CD4-positive, alpha-beta T cell treated with Interferon gamma for 1 hour (primary cell): ENCODE measurements around the gene FOXO3.

Source experiments
- DNase-seq: peaks from one replicate; pipeline ENCODE4 v3.0.0-alpha.2; 2020

FOXO3 gene

DNA sequence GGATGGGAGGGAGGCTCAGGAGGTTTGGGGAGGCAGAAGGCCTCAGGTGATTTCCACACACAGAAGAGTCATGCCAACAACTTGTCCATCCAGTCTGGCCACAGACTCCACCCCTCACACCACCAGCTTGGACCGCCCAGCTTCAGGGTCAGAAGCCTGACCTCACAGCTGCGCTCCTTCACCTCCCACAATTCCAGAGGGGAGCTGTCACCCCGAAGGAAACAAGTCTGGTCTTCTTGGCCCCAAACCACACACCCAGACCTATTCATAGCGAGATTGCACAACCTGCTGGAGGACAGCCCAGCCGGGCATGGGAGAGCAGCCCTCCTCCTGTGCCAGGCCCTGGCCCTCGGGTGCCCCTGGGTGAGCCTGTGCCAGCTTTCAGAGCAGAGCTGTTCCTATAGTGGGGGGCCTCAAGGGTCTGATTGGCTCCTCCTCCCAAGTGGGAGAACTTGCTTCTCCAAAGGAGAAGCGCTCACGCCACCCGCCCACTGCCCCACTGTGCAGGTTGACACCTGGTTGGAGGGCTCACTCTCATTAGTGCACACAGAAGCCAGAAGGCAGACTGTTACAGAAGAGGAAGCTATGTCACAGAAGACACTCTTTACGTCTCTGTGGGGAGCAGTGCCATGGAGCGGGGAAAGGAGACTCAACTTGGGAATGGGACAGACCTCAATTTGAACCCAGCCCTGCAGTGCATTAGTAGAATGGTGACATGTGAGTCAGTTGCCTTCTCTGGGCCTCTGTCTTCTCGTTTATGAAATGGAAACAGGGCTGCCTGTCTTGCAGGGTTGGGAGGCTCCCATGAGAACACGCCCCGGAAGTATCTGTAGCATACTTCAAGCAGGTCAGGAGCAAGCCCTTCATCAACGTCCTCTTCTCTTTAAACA lies 128.8 kb downstream of the FOXO3 start:
- peak; percentile 28 for DNase-seq

DNA sequence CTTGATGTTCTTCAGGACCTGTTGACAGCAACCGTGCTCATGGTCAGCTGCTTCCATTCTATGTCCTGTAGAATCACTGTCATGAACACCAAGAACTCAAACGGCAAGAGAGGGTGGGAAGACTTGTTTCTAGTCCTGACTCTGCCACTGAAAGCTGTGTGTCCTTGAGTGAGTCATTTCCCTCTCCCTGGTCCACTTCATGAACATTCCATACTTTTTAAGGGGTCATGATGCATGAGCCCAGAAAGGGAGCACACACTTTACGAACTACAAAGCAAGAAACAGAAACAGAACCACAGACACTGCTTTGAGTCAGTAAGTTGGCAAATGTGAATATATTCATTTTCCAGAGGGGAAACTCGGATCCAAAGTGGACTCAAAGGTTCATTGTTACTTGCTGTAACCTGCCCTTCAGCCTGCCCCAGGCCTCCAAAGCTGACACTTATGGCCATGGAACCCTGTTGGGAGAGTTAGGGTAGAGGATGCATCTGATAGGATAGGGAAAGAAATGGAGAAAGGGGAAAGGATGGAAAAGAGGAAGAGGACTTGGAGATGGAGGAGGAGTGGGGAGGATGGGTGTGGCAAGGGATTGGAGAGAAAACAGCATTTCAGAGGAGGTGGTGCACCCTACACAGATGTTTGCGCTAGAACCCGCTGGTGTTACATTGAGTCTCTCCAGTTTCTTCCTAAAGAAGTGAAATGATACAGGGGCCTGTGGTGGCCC lies 129.8 kb downstream of the FOXO3 start:
- no peak for DNase-seq

DNA sequence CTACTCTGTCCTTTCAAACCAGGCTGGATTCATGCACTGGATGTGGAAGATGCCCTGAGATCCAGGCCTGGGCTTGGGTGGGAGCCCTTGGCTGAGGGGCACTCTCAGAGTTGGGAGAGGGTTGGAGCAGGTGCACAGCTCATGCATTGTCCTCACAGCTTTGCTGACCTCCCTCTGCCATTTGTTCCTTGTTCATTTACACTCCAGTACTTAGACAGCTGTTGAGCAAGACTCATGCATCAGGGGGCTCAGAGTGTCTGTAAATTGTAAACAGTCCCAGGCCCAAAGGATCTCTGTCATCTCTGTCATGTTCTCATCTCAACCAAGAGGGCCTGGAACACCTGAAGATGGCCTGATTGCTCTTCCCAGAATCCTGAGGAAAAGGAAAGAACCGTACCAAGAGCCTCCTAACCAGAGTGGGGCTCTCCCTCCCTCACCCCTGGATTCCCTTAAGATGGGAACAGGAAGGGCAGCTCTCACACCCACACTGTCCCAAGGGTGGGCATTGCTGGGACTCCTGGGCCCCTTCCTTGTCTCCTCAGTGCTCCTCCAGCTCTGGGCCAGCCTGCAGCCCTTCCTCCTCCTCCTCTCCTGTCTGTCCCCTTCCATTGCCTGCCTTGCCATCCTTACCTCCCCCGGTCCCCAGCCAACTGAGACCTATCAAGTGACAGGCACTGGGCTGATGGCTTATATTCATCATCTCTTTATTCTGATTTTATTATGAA lies 132.9 kb downstream of the FOXO3 start:
- no peak for DNase-seq

DNA sequence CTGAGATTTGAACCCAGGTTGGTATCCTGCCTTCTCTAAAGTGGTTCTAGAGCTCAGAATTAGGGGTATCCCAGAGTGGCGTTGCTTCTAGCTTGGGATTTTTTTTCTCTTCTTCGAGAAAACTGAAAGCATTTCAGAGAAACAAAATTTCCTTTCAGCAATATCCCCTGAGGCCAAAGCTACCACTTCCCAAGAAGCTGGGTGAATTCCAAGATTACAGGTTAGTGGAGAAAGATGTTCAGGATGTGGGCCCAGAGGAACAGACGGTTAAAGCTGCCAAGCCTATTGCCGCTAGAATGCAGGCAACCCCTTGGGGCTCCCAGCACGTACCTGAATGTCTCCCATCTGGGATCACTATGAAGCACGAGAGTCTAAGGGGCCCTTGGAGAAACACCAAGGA lies 134.1 kb downstream of the FOXO3 start:
- no peak for DNase-seq

DNA sequence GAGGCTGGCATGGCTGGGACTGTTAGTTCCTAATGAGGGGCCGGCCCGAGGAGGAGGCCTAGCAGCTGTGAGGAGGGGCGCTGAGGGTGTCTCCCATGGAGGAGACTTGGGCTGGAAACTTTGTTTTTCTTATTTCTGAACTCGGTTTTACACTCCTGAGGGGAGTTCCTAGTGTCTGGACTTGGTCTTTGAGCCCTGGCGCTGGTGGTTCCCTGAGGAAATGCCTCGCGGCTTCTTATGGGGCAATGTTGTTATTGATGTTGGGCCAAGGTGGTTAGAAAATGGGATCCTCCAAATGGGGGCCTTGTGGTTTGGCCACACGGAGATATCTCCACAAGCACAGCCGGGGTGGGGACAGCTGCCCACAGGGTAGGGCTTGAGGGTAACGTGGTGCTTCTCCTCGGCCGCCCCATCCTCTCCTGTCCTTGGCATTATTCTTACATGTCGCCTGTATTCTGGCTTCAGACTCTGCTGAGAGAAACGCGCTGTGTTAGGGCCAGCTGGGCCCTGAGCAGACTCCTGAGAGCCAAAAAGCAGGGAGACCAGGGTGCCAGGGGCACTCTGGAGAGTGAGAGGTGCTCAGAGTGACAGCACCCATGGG lies 136.9 kb downstream of the FOXO3 start:
- DNase-seq = no peak

DNA sequence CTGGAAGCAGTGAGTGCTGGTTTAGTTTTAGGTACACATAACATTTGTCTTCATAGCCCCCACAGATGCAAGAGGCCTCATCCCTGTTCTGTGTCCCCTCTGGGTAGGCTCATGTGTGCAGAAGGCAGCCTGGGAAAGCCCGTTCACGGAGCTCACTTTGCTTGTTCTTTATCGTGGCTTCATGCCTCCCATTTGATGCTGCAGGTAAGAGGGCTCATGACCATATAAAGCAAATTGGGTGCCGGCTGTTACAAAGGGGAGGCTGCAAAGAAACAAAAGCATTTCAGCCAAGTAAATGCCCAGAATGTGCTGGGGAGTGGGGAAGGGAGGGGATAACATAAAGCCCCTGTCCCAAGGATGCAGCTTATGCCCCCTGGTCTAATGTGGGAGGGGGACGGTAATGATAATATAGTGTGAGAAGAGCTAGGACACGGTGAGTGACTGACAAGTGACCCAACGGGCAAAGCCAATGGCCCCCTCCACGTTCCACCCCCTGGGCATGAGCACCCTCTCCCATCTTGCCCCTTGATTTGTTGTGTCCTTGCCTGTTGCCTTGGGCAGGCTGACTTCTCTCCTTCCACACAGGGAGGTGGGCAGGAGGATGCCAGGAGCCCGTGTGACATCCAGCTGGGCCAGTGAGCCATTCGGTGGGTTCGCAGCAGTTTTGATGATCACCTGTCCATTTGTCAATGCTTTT lies 138.0 kb downstream of the FOXO3 start:
- no peak for DNase-seq

DNA sequence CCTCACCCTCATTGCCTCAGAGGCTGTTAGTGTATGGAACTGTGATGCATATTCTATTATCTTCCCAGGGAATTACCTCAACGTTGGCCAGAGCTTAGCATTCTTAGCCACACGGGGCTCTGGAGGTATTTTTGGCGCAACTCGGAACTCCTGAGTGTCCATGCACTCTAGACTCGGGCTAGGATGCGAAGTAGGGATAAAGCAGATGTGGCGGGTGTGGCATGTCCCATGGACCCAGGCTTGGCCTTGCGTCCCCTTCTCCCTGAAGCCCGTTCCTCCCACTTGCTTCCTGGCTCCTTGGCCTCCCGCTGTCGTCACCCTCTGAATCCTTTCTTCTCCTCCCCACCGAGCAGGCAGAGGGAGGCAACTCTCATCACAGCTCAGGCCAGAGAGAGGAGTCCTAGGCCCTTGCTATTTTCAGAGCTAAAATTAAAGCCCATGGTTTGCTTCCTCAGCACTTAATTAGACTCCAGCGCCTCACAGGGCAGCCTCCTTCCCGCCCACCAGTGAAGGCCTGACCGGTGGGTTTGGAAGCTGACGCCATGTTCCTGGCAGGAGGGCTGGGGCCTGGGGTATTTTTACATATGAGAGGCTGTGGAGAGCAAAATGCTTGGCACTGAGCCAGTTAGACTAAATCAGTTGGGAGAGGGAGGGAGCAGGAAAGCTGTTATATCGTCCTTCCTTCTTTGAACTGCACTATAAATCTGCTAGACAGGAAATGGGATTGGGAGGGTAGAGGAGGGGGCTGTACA lies 138.7 kb downstream of the FOXO3 start:
- no peak for DNase-seq

DNA sequence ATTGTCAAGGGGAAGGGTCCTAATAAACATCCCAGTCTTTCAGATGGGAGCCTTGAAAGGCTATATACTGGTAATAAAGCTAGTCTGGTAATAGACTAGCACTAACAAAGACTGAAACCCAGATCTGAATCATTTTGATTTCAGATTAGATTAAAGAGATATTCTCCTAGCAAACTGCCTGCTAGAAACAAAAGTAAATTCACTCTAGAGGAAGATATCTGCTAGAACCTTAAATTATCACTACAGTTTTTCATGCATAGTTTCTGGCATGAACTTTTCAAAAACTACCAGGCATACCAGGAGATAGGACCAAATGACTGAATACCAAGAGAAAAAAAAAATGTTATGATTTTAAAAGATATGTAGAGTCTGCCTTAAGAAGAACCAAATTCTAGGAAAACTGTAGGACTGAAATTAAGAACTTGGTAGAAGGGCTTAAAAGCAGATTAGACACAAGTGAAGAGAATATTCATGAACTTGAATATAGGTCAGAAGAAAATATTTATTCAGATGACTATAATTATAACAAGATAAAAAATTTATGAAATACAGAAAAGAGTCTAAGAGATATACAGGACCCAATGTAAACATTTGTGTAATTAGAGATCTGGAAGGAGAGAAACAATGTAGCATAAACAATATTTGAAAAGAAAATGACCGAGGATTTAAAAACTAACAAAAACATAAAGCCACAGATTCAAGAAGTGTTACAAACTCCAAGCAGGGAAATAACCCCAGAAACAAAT lies 141.6 kb downstream of the FOXO3 start:
- no peak for DNase-seq

DNA sequence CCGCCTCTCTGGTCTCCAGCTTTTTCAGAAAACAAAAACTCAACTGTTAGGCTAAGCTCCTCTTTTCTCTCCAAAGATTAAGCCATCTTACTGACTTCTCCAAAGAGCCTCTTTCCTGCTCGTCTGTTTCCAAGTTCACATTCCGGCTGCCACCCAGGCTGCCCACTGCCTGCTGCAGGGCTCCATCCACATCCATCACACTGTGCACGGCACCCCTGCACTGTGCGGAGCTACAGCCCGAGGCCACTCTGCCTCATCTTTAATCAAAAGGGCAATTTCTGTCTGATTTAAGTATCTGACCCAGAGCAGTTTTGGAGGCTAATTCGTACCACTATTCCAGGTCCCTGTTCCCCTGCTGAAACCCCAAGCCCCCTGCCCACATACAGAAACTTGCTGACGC lies 145.9 kb downstream of the FOXO3 start:
- DNase-seq = no peak

DNA sequence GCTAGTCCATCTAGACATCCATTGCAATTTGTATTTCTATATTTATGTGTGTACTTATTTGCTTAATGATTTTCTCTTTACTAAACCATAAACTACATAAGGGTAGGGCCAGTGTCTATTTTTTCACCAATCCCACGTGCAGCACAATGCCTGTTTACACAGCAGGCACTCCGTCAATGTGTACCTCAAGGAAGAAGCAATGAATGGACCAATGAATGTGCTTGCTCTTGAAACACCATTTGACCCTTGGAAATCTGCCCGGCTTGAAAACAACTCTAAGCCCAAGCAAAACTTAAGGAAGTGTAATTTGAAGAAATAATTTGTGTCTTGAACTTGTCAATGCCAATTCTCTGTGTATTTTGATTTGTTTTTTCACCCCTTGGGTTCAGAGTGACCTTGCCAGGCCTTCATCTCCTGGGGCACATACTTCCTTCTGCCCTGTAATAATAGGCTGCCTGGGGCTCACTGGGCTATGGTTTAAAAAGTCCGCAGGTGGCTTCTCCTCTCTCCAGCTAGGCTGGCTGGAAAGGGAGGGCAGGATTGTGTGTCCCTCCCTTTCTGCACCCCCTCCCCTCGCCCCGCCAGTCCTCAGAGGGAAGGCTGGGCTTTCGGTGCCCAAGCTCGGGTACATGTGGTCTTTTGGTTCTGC lies 146.7 kb downstream of the FOXO3 start:
- no peak for DNase-seq

DNA sequence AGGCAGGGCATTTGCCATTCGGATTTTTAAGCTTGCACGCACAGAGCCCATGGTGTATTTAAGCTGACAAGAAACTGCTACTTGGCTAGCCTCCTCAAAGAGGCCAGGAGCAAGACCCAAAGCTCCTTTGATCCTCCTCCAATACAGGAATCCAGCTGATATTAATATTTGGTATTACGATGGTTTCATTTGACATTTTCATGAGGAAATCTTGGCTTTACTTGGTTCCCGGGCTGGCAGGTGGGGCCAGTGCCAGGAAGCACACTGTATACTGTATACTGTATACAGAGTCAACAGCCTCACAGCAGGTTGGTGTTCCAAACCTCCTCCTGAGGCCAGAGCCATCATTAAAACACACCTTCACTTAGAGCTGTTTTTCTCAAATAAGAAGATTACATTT lies 149.3 kb downstream of the FOXO3 start:
- no peak for DNase-seq

DNA sequence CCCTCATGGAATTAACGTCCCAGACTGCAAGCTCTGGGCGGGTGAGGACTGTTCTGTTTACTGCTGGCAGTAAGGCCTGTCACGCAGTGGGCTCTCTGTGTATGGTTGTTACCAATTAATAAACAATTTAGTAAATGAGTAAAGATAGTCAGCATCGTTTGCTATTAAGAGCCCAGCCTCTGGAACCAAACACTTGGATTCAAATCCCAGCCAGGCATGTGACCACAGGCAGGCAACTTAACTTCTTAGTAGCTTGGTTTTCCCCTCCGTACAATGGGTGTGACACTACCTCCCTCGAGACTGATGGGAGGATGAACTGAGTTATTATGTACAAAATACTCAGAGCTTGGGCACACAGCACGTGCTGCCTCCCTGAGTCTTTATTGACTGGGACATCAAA lies 149.8 kb downstream of the FOXO3 start:
- no peak for DNase-seq

DNA sequence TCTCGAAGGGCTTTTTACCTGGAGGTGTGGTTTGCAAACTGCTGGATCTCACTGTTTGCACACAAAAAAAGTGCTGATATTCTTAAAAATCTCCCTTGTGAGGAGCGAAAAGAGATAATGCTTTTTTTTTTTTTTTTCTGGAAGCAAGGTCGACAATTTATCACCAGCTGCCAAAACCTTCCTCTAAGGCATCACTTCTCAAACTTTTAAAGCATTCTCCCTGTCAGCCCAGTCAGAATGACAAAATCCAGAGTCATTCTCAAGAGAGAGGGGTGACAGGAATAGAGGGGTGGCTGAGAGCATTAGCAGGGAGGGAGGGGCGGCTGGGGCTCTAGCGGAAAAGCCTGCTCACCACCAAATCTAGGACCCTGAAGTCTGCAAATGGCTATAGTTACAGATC lies 150.4 kb downstream of the FOXO3 start:
- DNase-seq = no peak

DNA sequence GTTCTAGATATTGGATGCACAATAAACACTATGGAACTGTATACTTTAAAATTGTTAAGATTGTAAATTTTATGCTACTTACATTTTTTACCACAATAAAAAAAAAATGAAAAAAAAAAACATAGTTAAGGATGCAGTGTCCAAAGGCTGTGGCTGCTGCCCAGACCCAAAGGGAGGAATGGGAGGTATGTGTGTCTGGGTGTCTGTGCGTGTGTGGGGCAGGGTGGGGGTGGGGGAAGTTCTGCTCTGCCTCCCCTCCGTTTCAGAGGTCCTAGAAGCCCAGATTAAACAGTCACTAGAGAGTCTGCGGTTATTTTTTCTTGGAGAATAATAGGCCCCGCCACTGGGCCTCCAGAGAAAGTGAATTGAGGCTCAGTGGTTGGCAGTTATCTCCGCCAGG lies 151.1 kb downstream of the FOXO3 start:
- DNase-seq = no peak

DNA sequence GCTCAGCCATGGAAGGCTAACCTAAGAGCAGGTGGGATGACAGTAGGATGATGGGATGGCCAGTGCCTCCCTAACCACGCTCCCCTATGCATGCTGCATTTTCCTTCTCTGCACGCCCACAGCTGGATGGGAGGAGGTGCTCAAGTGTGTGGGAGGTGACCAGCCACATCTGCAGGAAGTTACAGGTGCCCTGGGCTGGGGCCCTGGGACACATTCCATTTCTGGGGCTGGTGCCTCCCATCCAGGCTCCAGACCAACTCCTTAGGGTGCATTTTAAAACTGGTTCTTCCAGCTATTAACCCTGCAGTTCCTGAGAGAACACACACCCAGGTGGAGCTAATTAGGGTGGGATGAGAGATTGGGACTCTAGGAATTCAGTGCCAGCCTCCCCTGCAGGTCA lies 152.2 kb downstream of the FOXO3 start:
- DNase-seq = no peak

DNA sequence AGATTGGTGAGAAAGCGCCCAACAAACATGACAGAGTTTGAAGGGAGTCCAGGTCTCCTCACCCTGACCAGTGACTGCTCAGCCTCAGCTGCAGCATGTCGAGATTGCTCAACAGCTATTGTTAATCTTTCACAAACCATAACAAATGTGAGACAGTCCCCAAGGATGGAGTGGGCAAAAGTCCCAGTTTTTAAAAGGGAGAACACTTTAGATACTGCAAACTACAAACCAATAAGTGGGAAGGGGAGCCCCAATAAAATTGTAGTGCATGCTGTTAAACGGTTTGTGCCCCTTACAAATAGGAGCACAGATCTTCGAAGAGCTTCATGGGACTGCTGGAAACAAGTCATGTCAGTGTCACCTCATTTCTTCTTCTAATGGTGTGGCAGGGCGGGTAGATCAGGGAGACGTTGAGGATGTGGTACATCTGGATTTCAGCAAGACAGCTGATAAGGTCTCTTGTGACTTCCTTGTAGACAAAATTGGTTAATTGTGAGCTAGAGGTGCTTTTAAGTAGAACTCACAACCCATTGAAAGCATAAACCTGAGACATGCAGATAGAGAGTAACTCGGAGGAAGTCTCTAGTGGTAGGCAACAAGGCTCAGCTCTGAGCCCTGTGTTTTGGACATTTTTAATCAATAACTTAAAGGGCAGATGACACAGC lies 153.5 kb downstream of the FOXO3 start:
- no peak for DNase-seq

DNA sequence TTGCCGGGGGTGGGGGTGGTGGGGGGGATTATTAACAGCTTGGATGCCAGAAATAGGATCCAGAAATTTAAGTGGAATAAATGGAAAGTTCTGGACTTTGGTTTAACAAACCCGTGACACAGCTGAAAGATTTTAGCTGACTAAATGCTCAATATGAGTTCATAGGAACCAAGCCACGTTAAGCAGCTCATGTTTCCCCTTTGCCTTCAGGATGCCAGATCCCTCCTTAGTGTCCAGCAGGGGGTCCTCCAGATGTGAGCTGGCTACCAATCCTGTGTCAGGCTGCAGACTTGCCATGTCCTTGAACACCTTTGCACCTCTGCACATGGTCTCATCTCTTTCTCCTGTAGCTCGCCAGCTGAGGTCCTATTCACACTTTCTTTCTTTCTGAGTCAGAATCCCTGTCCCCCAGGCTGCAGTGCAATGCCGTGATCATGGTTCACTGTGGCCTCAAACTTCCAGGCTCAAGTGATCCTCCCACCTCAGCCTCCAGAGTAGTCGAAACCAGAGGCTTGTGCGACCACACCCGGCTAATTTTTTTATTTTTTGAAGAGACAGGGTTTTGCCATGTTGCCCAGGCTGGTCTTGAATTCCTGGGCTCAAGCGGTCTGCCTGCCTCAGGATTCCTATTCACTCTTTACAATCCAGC lies 154.2 kb downstream of the FOXO3 start:
- DNase-seq = no peak

DNA sequence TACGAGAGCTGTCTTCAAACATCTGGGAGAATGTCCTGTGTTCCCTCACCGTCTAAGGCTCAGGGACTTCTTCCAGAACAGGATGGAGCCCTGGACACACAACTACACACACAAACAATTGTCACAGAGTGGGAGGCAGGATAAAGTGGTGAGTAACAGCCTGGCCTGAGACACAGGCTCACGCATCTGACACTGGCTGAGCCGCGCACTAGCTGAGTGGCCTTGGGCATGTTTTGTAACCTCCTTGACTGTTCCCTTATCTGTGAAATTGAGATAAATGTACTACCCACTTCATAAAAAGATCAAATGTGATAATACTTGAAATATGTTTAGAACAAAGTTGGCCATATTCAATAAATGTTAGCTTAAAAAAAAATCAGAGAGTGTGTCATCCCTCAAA lies 155.1 kb downstream of the FOXO3 start:
- no peak for DNase-seq
